OCI-LY3 (cell line): ENCODE results near the gene SLN.

Source experiments
- EZH2phosphoT487 ChIP-seq: fragments of 200-600 bp; shearing (Covaris generic); IDR thresholded peaks from 2 replicates; pipeline ENCODE4 v1.6.1; 2018; ENCODE audit warnings: antibody characterized with exemption, mixed run types, low read depth
- TF ChIP-seq, protein P1 (sequence below): fragments of 200-600, 300-600 bp; sonication (generic); IDR thresholded peaks from 2 replicates; pipeline ENCODE4 v1.5.1; 2014; ENCODE audit warnings: antibody characterized with exemption, low read length, low read depth

DNA sequence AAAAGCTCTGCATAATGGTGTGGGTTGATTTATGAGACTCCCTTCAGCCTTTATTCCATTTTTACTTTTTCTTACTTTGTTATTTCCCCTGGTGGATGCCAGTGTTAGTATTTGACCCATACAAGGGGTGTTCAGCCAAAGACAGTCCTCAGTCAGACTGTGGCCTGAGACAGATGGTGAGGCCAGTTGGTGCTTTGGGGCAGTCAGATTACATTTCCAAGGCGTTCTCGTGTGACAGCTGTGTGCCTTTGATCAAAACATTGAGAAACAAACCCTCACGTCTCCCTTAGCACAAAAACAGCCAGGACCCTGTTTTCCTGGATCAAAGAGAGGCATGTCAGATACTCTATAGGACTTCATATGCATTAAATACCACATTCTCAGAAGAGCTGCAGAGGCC, 31.3 kb upstream of the SLN start:
- TF ChIP-seq, protein P1, sequence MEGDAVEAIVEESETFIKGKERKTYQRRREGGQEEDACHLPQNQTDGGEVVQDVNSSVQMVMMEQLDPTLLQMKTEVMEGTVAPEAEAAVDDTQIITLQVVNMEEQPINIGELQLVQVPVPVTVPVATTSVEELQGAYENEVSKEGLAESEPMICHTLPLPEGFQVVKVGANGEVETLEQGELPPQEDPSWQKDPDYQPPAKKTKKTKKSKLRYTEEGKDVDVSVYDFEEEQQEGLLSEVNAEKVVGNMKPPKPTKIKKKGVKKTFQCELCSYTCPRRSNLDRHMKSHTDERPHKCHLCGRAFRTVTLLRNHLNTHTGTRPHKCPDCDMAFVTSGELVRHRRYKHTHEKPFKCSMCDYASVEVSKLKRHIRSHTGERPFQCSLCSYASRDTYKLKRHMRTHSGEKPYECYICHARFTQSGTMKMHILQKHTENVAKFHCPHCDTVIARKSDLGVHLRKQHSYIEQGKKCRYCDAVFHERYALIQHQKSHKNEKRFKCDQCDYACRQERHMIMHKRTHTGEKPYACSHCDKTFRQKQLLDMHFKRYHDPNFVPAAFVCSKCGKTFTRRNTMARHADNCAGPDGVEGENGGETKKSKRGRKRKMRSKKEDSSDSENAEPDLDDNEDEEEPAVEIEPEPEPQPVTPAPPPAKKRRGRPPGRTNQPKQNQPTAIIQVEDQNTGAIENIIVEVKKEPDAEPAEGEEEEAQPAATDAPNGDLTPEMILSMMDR: no peak
- TF ChIP-seq EZH2phosphoT487: no peak
